Left forelimb (tissue), 1 donor: ENCODE data around the gene NXNL2.

Experiments used
- DNase-seq: peaks from one replicate; pipeline ENCODE4 v3.0.0-alpha.2; 2018; ENCODE audit warnings: low spot score

The NXNL2 gene

DNA sequence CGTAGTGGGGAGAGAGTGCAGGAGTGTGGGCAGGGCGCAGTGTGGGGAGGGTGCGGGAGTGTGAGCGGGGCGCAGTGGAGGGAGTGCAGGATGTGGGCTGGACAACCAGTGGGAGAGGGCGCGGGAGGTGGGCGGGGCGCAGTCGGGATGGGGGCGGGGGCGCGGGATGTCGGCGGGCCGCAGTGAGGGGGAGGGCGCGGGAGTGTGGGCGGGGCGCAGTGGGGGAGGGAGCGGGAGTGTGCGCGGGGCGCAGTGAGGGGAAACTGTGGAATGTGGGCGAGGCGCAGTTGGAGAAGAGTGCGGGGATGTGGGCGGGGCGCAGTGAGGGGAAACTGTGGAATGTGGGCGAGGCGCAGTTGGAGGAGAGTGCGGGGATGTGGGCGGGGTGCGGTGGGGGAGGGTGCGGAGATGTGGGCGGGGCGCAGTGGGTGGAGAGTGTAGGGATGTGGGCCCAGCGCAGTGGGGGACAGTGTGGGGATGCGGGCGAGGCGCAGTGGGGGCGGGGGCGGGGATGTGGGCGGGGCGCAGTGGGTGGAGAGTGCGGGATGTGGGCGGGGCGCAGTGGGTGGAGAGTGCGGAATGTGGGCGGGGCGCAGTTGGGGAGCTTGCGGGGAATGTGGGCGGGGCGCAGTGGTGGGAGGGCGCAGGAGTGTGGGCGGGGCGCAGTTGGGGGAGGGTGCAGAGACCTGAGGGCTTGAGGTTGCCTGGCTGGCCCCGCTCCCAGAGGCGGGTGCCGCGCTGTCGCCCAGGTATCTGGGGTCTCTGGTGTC, at the start of gene NXNL2:
NXNL2 (plus strand) TSS at position 723 of the 770 bp plus-strand sequence. CDS start 257 bp downstream, outside the sequence.
- DNase-seq, result peak; percentile 89

DNA sequence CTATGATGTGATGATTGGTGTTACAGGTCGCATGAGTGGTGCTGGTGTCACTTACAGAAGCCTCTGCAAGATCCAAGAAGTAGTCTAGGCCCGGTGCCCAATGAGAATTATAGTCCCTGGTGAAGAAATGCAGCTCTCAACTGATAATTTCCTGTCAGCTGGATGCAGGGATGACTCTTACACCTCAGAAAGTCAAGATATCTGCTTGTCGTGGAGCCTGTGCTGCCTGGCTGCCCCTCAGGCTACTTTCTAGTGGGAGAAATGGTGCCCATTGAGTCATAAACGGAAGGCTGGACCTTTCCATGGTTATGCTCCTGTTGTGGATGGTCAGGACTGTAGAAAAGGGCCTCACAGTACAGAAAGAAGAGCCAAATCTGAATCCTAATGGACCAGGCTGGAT, 46.8 kb upstream of the NXNL2 start:
- no peak for DNase-seq

DNA sequence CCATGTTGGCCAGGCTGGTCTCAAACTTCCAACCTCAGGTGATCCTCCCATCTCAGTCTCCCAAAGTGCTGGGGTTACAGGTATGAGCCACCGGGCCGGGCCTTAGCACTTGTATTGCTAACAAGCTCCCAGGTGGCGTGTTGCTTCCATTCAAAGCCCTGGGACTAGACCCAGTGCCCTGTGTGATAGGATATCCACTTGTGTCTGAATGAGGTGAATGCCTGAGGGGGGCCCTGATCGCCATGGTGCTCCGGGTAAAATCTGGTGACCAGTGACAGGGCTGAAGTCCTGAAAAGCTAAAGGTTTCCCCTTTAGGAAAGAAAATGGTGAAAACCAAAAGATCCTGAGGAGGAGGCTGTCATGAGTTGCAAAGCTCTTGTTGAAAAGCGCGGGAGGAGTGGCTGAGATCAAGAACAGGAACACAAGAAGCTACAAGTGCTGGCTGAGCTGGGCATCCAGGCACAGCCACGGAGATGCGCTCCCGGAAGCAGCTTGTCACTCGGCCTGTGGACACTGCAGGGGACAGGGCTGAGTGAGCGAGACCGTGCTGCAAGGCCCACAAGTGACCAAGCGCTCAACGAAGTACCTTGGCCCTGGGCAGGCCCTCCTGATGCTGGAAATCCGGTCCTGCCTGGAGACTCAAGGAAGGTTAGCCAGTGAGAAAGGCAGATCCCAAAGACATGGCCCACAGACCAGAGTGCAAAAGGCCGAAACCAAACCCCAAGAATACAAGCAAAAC, 39.8 kb upstream of the NXNL2 start:
- no peak for DNase-seq

- DNase-seq, result no peak
Observed at GRCh38 chr9:88497224-88497623, 37.8 kb upstream of the NXNL2 start.

DNA sequence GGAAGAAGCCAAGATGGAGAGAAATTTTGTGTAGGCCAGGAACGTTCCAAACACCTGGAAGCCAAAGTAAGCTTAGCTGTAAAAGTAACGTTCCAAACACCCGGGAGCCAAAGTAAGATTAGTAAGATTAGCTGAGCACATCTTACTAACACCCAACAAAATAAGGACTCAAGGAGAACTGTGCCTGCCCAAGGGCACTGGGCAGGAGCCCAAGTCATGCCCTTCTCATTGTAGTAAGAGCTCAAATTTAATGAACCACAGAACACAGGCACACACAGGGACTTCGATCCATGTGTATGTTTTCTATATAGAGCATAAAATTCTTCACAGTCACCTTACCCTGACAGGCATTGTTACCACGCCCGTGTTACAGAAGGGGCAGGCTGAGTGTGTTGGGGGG, 36.1 kb upstream of the NXNL2 start:
- no peak for DNase-seq

DNA sequence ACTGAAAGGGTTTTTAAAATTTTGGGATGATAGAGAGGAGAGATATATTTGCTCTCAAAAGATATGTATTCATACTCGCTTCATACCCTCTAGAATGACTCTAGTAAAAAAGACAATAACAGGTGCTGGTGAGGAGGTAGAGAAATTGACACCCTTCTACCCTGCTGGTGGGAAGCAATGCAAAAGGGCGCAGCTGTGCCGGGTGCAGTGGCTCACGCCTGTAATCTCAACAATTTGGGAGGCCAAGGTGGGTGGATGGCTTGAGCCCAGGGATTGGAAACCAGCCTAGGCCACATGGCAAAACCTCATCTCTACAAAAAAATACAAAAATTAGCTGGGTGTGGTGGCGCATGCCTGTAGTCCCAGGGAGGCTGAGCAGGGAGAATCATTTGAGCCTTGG, 33.9 kb upstream of the NXNL2 start:
- DNase-seq, result no peak

- no peak for DNase-seq
Observed at GRCh38 chr9:88502552-88503034, 32.4 kb upstream of the NXNL2 start.

- no peak for DNase-seq
Observed at GRCh38 chr9:88503081-88503844, 31.7 kb upstream of the NXNL2 start.

DNA sequence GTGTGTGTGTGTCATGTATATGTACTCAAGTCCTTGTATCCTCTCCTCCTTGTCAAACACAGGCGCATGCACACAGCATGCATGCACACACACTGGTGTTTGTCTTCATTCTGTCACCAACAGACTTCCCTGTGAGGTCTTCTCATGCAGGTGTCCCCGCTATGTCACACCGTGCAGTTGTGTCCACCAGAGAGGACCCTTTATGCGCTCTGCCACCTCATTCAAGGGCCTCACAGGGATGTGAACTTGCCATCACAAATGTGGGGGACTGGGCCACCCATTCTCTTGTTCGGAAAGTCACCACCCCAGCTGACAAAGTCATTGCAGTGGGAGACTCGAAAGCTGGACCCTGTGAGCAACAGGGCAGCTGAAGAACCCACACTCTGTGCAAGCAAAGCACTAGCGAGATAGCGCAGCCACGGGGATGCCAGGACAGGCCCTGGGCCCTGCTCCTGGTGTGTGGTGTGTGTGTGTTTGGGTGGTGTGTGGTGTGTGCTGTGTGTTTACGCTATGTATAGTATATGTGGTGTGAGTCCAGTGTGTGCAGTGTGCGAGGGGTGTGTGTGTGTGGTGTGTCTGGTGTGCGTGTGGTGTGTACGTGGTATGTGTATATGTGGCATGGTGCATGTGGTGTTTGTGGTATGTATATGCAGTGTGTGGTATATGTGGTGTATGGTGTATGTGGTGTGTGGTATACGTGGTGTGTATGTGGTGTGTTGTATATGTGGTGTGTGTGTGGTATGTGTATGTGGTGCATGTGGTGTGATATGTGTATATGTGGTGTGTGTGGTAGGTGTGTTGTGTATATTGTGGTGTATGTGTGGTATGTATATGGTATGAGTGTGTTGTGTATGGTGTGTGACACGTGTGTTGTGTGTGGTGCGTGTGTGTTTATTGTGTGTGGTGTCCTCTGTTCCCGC, 30.9 kb upstream of the NXNL2 start:
- DNase-seq, result no peak

- DNase-seq, result no peak
Observed at GRCh38 chr9:88508326-88508725, 26.7 kb upstream of the NXNL2 start.

- no peak for DNase-seq
Observed at GRCh38 chr9:88511906-88512305, 23.1 kb upstream of the NXNL2 start.

- no peak for DNase-seq
Observed at GRCh38 chr9:88514247-88514646, 20.7 kb upstream of the NXNL2 start.

GRCh38 chr9:88521308-88521707, 13.7 kb upstream of the NXNL2 start:
- DNase-seq, result no peak

DNA sequence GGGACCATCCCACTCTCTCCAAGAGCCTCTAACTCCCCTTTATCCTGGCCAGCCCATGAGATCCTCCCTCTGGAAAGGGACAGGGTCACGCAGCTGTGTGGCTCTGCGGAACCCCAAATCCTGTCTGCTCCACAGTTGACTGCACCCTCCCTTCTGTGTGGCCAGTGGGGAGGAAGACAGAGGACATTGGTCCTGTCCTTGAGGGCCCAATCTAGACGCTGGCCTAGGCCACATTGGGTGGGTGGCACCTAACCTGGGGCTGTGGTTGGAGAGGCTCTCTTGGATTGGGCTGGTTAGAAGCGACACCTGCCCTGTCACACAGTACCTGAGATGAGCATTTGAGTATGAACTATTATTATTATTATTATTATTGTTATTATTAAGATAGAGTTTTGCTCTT, 12.6 kb upstream of the NXNL2 start:
- no peak for DNase-seq

- no peak for DNase-seq
Observed at GRCh38 chr9:88523056-88523455, 11.9 kb upstream of the NXNL2 start.

- no peak for DNase-seq
Observed at GRCh38 chr9:88524911-88525310, 10.1 kb upstream of the NXNL2 start.

- no peak for DNase-seq
Observed at GRCh38 chr9:88527618-88528017, 7.4 kb upstream of the NXNL2 start.

DNA sequence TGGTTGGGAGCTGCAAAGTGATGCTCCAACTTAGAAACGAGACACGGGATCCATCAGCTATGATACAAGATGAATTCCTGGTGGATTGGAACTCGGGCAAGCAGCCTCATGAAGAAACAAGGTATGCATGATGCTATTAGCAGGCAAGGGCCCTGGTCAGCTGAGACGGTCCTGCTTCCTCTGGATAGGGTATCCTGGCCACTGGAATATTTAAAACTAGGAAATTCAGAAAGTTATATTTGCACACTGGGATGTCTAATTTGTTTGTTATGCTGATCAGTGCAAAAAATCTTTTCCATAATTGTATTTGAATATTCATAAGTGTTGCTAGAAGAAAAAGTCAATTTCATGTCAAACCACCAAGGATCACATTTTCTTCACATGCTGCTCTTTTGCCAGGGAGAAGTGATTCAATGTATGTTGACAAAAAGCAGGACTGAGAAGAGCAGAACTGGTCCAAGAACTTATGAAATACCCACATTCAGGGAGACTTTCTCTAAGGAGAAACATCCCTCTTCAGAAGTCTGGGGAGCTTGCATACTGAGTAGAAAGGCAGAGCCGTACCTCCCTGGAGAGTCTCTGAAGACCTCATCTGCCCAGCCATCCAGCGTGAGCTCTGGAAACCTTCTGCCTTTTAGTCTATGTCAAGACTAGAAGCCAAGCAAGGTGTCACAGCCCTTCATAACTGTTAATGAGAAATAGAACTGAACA, 6.7 kb upstream of the NXNL2 start:
- no peak for DNase-seq

DNA sequence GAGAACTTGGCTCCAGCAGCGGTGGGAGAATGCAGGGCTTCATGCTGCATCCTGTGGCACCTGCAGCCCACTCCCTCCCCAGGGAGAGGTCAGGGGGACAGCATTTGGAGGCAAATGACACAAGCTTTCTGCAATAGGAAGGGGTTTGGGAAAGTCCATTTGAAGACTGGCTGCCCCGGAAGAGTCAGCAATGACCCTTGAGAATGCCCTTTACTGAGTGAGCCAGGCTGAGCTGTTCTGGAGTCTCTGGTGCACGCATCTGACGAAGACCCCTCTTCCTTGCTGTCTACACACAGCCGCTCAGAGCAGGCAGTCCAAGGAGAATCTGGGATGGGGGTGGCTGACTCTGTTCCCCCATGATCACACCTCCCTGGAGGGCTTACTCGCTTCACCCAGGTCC, 5.5 kb upstream of the NXNL2 start:
- no peak for DNase-seq

- DNase-seq, result no peak
Observed at GRCh38 chr9:88530051-88530450, 4.9 kb upstream of the NXNL2 start.
